NCI-H187 (cell line): ENCODE measurements around the gene GRIK5.
A peak's percentile ranks its signal among the peaks of the same experiment; 100 is the strongest.
"Not testable (repeated sequence)": the region's sequence is repeated elsewhere in the genome, so short reads cannot be mapped to it uniquely, and the experiment has no call there.

Experiments
- DNase-seq, 2 experiments: peaks; one replicate each; lab custom pipeline; 2025; lab: John Stamatoyannopoulos, UW

The GRIK5 gene

GRCh38 chr19:42017040-42017439 is 53.0 kb downstream of the GRIK5 start:
- no peak for DNase-seq

GRCh38 chr19:42012747-42013146 is 57.3 kb downstream of the GRIK5 start:
- not testable (repeated sequence) for DNase-seq

GRCh38 chr19:42010245-42011126 is 59.5 kb downstream of the GRIK5 start:
- DNase-seq: no peak

GRCh38 chr19:42006569-42006968 is 63.4 kb downstream of the GRIK5 start:
- no peak for DNase-seq

- DNase-seq: no peak
These were observed 64.5 kb downstream of the GRIK5 start for GRCh38 chr19:42005504-42005903.

GRCh38 chr19:42003506-42004294 is 66.3 kb downstream of the GRIK5 start:
- no peak for DNase-seq

- no peak for DNase-seq
These were observed 70.2 kb downstream of the GRIK5 start for GRCh38 chr19:41999878-42000208.

- no peak for DNase-seq
These were observed 70.7 kb downstream of the GRIK5 start for GRCh38 chr19:41999071-41999877.

GRCh38 chr19:41998246-41999020 is 71.6 kb downstream of the GRIK5 start:
- peak in 1 of 2 experiments; percentile 15 for DNase-seq

- DNase-seq: no peak
These were observed 72.2 kb downstream of the GRIK5 start for GRCh38 chr19:41997851-41998229.

- DNase-seq: no peak
These were observed 72.7 kb downstream of the GRIK5 start for GRCh38 chr19:41997121-41997850.

GRCh38 chr19:41995959-41996797 is 73.8 kb downstream of the GRIK5 start:
- DNase-seq: no peak

- no peak for DNase-seq
These were observed 74.7 kb downstream of the GRIK5 start for GRCh38 chr19:41994994-41995958.

GRCh38 chr19:41994521-41994971 is 75.5 kb downstream of the GRIK5 start:
- no peak for DNase-seq

GRCh38 chr19:41993612-41994483 is 76.2 kb downstream of the GRIK5 start, which contains the start of gene ATP1A3:
TSS of gene ATP1A3 (minus strand) at chr19:41994230. CDS start at chr19:41994076, 154 bp downstream.
- DNase-seq: peak; percentile 70 to 74

- not testable (repeated sequence) for DNase-seq
These were observed 78.0 kb downstream of the GRIK5 start for GRCh38 chr19:41991925-41992569.

- DNase-seq: no peak
These were observed 79.0 kb downstream of the GRIK5 start for GRCh38 chr19:41991025-41991424.
